Measurements from ENCODE around the gene CPA3.

Gene CPA3

GRCh38 chr3:148857316-148857715 is 7.8 kb upstream of the CPA3 start:
- H3K4me1 ChIP-seq (ENCODE audit: control insufficient read depth, insufficient read depth, low read depth, low read length) = no peaks in the 10 kb centered on the region
- no peak overlapping the region for H3K23ac ChIP-seq (ENCODE audit: low read length in 2 of 2)
- H3K4ac ChIP-seq (ENCODE audit: low read depth in 1 of 2, low read length in 2 of 2) = no peak overlapping the region
- no peaks in the 10 kb centered on the region for H3K27me3 ChIP-seq (ENCODE audit: control insufficient read depth in 1 of 2, insufficient read depth in 1 of 2, low read length in 2 of 2)
- WGBS = 98% methylated on average over 3 of the region's 4 CpGs
- H4K8ac ChIP-seq (ENCODE audit: low read length) = no peak overlapping the region
- H3K9ac ChIP-seq (ENCODE audit: low read length) = no peak overlapping the region
- H3K36me3 ChIP-seq (ENCODE audit: control insufficient read depth in 1 of 2, insufficient read depth in 2 of 2, low read depth in 1 of 2, low read length in 2 of 2) = no peaks in the 10 kb centered on the region
- no peak overlapping the region for H2BK5ac ChIP-seq (ENCODE audit: low read depth, low read length, poor library complexity, severe bottlenecking)
- no peaks in the 10 kb centered on the region for H3K79me1 ChIP-seq (replicated peaks; ENCODE audit: low read length, poor library complexity, severe bottlenecking)
- H4K91ac ChIP-seq (ENCODE audit: low read length) = no peak overlapping the region
- H3K27ac ChIP-seq (ENCODE audit: low read length, poor library complexity, severe bottlenecking) = no peak overlapping the region
- no peak overlapping the region for H3K4me2 ChIP-seq (ENCODE audit: low read length, poor library complexity, severe bottlenecking)
- H2AK5ac ChIP-seq (ENCODE audit: low read length, severe bottlenecking) = no peak overlapping the region
- no peak overlapping the region for H3K4me3 ChIP-seq (ENCODE audit: insufficient read depth in 1 of 2, low read depth in 1 of 2, low read length in 2 of 2)
- no peak overlapping the region for H3K18ac ChIP-seq (ENCODE audit: low read depth in 1 of 2, low read length in 2 of 2)
- H3K14ac ChIP-seq (ENCODE audit: low read length in 2 of 2) = no peak overlapping the region
- H2BK12ac ChIP-seq (ENCODE audit: low read length in 2 of 2) = no peak overlapping the region
- DNase-seq = no peak
- no peak overlapping the region for H2BK120ac ChIP-seq (ENCODE audit: low read depth, low read length)
- no peak overlapping the region for H2BK15ac ChIP-seq (ENCODE audit: low read depth, poor library complexity, severe bottlenecking)
- no peak overlapping the region for H2AFZ ChIP-seq (ENCODE audit: low read depth, low read length)
- H3K9me3 ChIP-seq (ENCODE audit: control insufficient read depth, low read length) = no peaks in the 10 kb centered on the region

- no CpG with 5 or more reads among the region's 1 CpG for WGBS
- H3K27ac ChIP-seq (ENCODE audit: low read length, poor library complexity, severe bottlenecking) = no peak overlapping the region
- no peak overlapping the region for H3K14ac ChIP-seq (ENCODE audit: low read length in 2 of 2)
- no peak overlapping the region for H3K23ac ChIP-seq (ENCODE audit: low read length in 2 of 2)
- H4K8ac ChIP-seq (ENCODE audit: low read length) = no peak overlapping the region
- no peak overlapping the region for H3K4ac ChIP-seq (ENCODE audit: low read depth in 1 of 2, low read length in 2 of 2)
- no peak overlapping the region for H2BK5ac ChIP-seq (ENCODE audit: low read depth, low read length, poor library complexity, severe bottlenecking)
- H3K4me1 ChIP-seq (ENCODE audit: control insufficient read depth, insufficient read depth, low read depth, low read length) = no peaks in the 10 kb centered on the region
- no peak overlapping the region for H2AFZ ChIP-seq (ENCODE audit: low read depth, low read length)
- no peak overlapping the region for H2BK12ac ChIP-seq (ENCODE audit: low read length in 2 of 2)
- H2AK5ac ChIP-seq (ENCODE audit: low read length, severe bottlenecking) = no peak overlapping the region
- no peak overlapping the region for H3K4me2 ChIP-seq (ENCODE audit: low read length, poor library complexity, severe bottlenecking)
- H3K9me3 ChIP-seq (ENCODE audit: control insufficient read depth, low read length) = no peaks in the 10 kb centered on the region
- no peak overlapping the region for H3K18ac ChIP-seq (ENCODE audit: low read depth in 1 of 2, low read length in 2 of 2)
- no peak overlapping the region for H3K9ac ChIP-seq (ENCODE audit: low read length)
- no peaks in the 10 kb centered on the region for H3K27me3 ChIP-seq (ENCODE audit: control insufficient read depth in 1 of 2, insufficient read depth in 1 of 2, low read length in 2 of 2)
- peak; percentile 50 for DNase-seq
- H2BK120ac ChIP-seq (ENCODE audit: low read depth, low read length) = no peak overlapping the region
- H3K36me3 ChIP-seq (ENCODE audit: control insufficient read depth in 1 of 2, insufficient read depth in 2 of 2, low read depth in 1 of 2, low read length in 2 of 2) = no peaks in the 10 kb centered on the region
- no peak overlapping the region for H3K4me3 ChIP-seq (ENCODE audit: insufficient read depth in 1 of 2, low read depth in 1 of 2, low read length in 2 of 2)
- no peaks in the 10 kb centered on the region for H3K79me1 ChIP-seq (replicated peaks; ENCODE audit: low read length, poor library complexity, severe bottlenecking)
- H4K91ac ChIP-seq (ENCODE audit: low read length) = no peak overlapping the region
- no peak overlapping the region for H2BK15ac ChIP-seq (ENCODE audit: low read depth, poor library complexity, severe bottlenecking)
These were observed 3.7 kb upstream of the CPA3 start for GRCh38 chr3:148861277-148861869.

DNA sequence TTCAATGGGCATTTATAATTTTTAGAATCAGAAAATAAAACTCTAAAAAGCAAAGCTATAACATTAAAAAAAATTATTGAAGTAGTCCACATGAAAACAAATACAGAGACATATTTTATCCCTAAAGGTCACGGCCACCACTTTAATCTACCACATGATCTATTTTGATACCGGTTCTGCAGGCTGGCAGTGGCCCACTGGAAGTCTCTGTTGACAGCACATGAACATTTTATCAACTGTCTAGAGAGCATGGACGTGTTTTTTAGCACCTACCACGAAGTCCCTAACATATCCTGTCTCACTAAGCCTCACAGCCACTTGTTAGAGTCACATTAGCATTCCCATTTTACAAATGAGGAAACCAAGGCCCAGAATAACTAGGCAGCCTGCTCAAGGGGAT is 1.8 kb upstream of the CPA3 start:
- H3K14ac ChIP-seq (ENCODE audit: low read length in 2 of 2) = no peak overlapping the region
- H3K18ac ChIP-seq (ENCODE audit: low read depth in 1 of 2, low read length in 2 of 2) = no peak overlapping the region
- H2BK120ac ChIP-seq (ENCODE audit: low read depth, low read length) = no peak overlapping the region
- no peaks in the 10 kb centered on the region for H3K36me3 ChIP-seq (ENCODE audit: control insufficient read depth in 1 of 2, insufficient read depth in 2 of 2, low read depth in 1 of 2, low read length in 2 of 2)
- H2AK5ac ChIP-seq (ENCODE audit: low read length, severe bottlenecking) = no peak overlapping the region
- H3K4me2 ChIP-seq (ENCODE audit: low read length, poor library complexity, severe bottlenecking) = no peak overlapping the region
- H3K9ac ChIP-seq (ENCODE audit: low read length) = no peak overlapping the region
- no peak for DNase-seq
- no peak overlapping the region for H3K4me3 ChIP-seq (ENCODE audit: insufficient read depth in 1 of 2, low read depth in 1 of 2, low read length in 2 of 2)
- no peaks in the 10 kb centered on the region for H3K79me1 ChIP-seq (replicated peaks; ENCODE audit: low read length, poor library complexity, severe bottlenecking)
- no peak overlapping the region for H4K8ac ChIP-seq (ENCODE audit: low read length)
- 83% methylated on average over 4 of the region's 4 CpGs for WGBS
- no peak overlapping the region for H3K23ac ChIP-seq (ENCODE audit: low read length in 2 of 2)
- H2BK12ac ChIP-seq (ENCODE audit: low read length in 2 of 2) = no peak overlapping the region
- H3K9me3 ChIP-seq (ENCODE audit: control insufficient read depth, low read length) = no peaks in the 10 kb centered on the region
- no peaks in the 10 kb centered on the region for H3K4me1 ChIP-seq (ENCODE audit: control insufficient read depth, insufficient read depth, low read depth, low read length)
- H3K4ac ChIP-seq (ENCODE audit: low read depth in 1 of 2, low read length in 2 of 2) = no peak overlapping the region
- H2BK5ac ChIP-seq (ENCODE audit: low read depth, low read length, poor library complexity, severe bottlenecking) = no peak overlapping the region
- H2BK15ac ChIP-seq (ENCODE audit: low read depth, poor library complexity, severe bottlenecking) = no peak overlapping the region
- H3K27me3 ChIP-seq (ENCODE audit: control insufficient read depth in 1 of 2, insufficient read depth in 1 of 2, low read length in 2 of 2) = no peaks in the 10 kb centered on the region
- no peak overlapping the region for H2AFZ ChIP-seq (ENCODE audit: low read depth, low read length)
- no peak overlapping the region for H4K91ac ChIP-seq (ENCODE audit: low read length)
- no peak overlapping the region for H3K27ac ChIP-seq (ENCODE audit: low read length, poor library complexity, severe bottlenecking)

DNA sequence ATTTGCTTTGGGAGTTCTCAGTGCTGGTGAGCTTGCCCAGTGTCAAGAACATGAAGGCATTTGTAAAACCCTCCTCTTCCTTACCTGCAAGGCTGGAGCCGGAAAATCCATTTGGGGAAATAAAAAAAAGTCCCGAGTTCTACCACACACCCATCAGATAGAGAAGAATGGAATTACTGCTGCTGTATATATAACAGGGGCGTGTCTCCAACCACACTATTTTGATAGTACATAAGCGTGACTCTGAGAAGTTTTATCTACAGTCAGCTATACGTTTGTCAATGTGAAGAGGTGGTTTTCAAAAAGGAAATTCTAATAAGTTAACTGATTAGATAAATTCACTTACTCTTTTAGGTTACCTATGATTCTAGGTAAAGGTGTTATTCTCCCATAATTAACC is 1.3 kb upstream of the CPA3 start:
- no peak overlapping the region for H3K18ac ChIP-seq (ENCODE audit: low read depth in 1 of 2, low read length in 2 of 2)
- no peak overlapping the region for H4K91ac ChIP-seq (ENCODE audit: low read length)
- no peak overlapping the region for H2BK15ac ChIP-seq (ENCODE audit: low read depth, poor library complexity, severe bottlenecking)
- DNase-seq = no peak
- H3K4me1 ChIP-seq (ENCODE audit: control insufficient read depth, insufficient read depth, low read depth, low read length) = no peaks in the 10 kb centered on the region
- H2AK5ac ChIP-seq (ENCODE audit: low read length, severe bottlenecking) = no peak overlapping the region
- WGBS = no CpG with 5 or more reads among the region's 5 CpGs
- no peaks in the 10 kb centered on the region for H3K79me1 ChIP-seq (replicated peaks; ENCODE audit: low read length, poor library complexity, severe bottlenecking)
- no peak overlapping the region for H2BK12ac ChIP-seq (ENCODE audit: low read length in 2 of 2)
- H3K9ac ChIP-seq (ENCODE audit: low read length) = no peak overlapping the region
- H3K4ac ChIP-seq (ENCODE audit: low read depth in 1 of 2, low read length in 2 of 2) = no peak overlapping the region
- no peak overlapping the region for H3K4me3 ChIP-seq (ENCODE audit: insufficient read depth in 1 of 2, low read depth in 1 of 2, low read length in 2 of 2)
- no peaks in the 10 kb centered on the region for H3K9me3 ChIP-seq (ENCODE audit: control insufficient read depth, low read length)
- H2BK120ac ChIP-seq (ENCODE audit: low read depth, low read length) = no peak overlapping the region
- H2AFZ ChIP-seq (ENCODE audit: low read depth, low read length) = no peak overlapping the region
- no peak overlapping the region for H2BK5ac ChIP-seq (ENCODE audit: low read depth, low read length, poor library complexity, severe bottlenecking)
- no peaks in the 10 kb centered on the region for H3K36me3 ChIP-seq (ENCODE audit: control insufficient read depth in 1 of 2, insufficient read depth in 2 of 2, low read depth in 1 of 2, low read length in 2 of 2)
- no peak overlapping the region for H3K14ac ChIP-seq (ENCODE audit: low read length in 2 of 2)
- no peak overlapping the region for H3K27ac ChIP-seq (ENCODE audit: low read length, poor library complexity, severe bottlenecking)
- H3K27me3 ChIP-seq (ENCODE audit: control insufficient read depth in 1 of 2, insufficient read depth in 1 of 2, low read length in 2 of 2) = no peaks in the 10 kb centered on the region
- no peak overlapping the region for H3K23ac ChIP-seq (ENCODE audit: low read length in 2 of 2)
- H4K8ac ChIP-seq (ENCODE audit: low read length) = no peak overlapping the region
- no peak overlapping the region for H3K4me2 ChIP-seq (ENCODE audit: low read length, poor library complexity, severe bottlenecking)
